Hepatocyte (in vitro differentiated cells): Measurements from ENCODE around the gene ADAMTS19. TPM values are rescaled to one million over a fixed set of nuclear protein-coding genes. Genes with fewer than 3 reads are reported as not detected.
"Not testable (repeated sequence)": the region's sequence is repeated elsewhere in the genome, so short reads cannot be mapped to it uniquely, and the experiment has no call there.

Experiments
- DNase-seq: peaks from one replicate; pipeline ENCODE4 v3.0.0-alpha.2; 2016; ENCODE audit warnings: low spot score
- H2AFZ ChIP-seq: fragments of 200-600 bp; sonication (generic); 2 replicates; pipeline ENCODE4 v1.6.0; 2016; ENCODE audit warnings: antibody characterized with exemption, mild to moderate bottlenecking
- H3K27ac ChIP-seq: fragments of 200-600 bp; sonication (generic); 2 replicates; pipeline ENCODE4 v1.5.1; 2016; ENCODE audit warnings: mild to moderate bottlenecking
- H3K27me3 ChIP-seq: fragments of 200-600 bp; sonication (generic); 2 replicates; pipeline ENCODE4 v1.6.1; 2016
- H3K36me3 ChIP-seq: fragments of 200-600 bp; sonication (generic); replicated peaks from 2 replicates; pipeline ENCODE4 v1.5.1; 2016; ENCODE audit warnings: low read depth; ENCODE audit not compliant: insufficient read depth
- H3K4me1 ChIP-seq: fragments of 200-600 bp; sonication (generic); 2 replicates; pipeline ENCODE4 v1.5.1; 2016; ENCODE audit warnings: mild to moderate bottlenecking, moderate library complexity; ENCODE audit not compliant: insufficient read depth
- H3K4me2 ChIP-seq: fragments of 200-600 bp; sonication (generic); 2 replicates; pipeline ENCODE4 v1.6.0; 2016
- H3K4me3 ChIP-seq: fragments of 200-600 bp; sonication (generic); 2 replicates; pipeline ENCODE4 v1.5.1; 2016; ENCODE audit warnings: mild to moderate bottlenecking
- H3K79me2 ChIP-seq: fragments of 200-600 bp; sonication (generic); 2 replicates; pipeline ENCODE4 v1.6.0; 2017; ENCODE audit warnings: mild to moderate bottlenecking
- H3K9me2 ChIP-seq: fragments of 200-600 bp; sonication (generic); replicated peaks from 2 replicates; pipeline ENCODE4 v1.6.0; 2017; ENCODE audit warnings: mild to moderate bottlenecking; ENCODE audit not compliant: insufficient read depth
- H3K9me3 ChIP-seq: fragments of 200-600 bp; sonication (generic); 2 replicates; pipeline ENCODE4 v1.5.1; 2016; ENCODE audit warnings: low read depth, mild to moderate bottlenecking
- H4K20me1 ChIP-seq: fragments of 200-600 bp; sonication (generic); 2 replicates; pipeline ENCODE4 v1.6.0; 2016; ENCODE audit warnings: mild to moderate bottlenecking; ENCODE audit not compliant: insufficient read depth, poor library complexity, severe bottlenecking
- CTCF ChIP-seq: fragments of 200-600 bp; sonication (generic); IDR thresholded peaks from 2 replicates; pipeline ENCODE4 v1.5.1; 2016; ENCODE audit warnings: antibody characterized with exemption, mild to moderate bottlenecking; ENCODE audit not compliant: poor library complexity
- EZH2 ChIP-seq: fragments of 200-600 bp; sonication (generic); IDR thresholded peaks from 2 replicates; pipeline ENCODE4 v1.6.1; 2016; ENCODE audit warnings: antibody characterized with exemption, mild to moderate bottlenecking, borderline replicate concordance
- EZH2phosphoT487 ChIP-seq: fragments of 200-600 bp; sonication (generic); IDR thresholded peaks from one replicate; pipeline ENCODE4 v1.6.1; 2018; ENCODE audit warnings: antibody characterized with exemption, mild to moderate bottlenecking, low read depth, moderate library complexity; ENCODE audit not compliant: unreplicated experiment, severe bottlenecking
- WGBS: methylation state at CpG from one replicate; pipeline ENCODE4 v1.1.6; 2016; ENCODE audit warnings: low lambda C conversion rate; ENCODE audit errors: missing lambda C conversion rate; 5-methylcytosine and 5-hydroxymethylcytosine counted together
- polyA plus RNA-seq: library from polyadenylated mRNA; unstranded; fragments of >200 nt; fragmentation: Nextera tagmentation; extraction: Ambion mirVana; gene quantifications from 2 replicates; pipeline ENCODE4 v1.2.1, GENCODE V29; 2016
- total RNA-seq: library from RNA; depleted of rRNA; stranded (reverse); fragments of >200 nt; gene quantifications from 2 replicates; pipeline ENCODE4 v1.2.3, GENCODE V29; 2014

The ADAMTS19 gene
- total and polyA plus RNA-seq, 2 experiments from 2014 or later: 1.8 to 5.0 TPM

GRCh38 chr5:129622531-129622930 lies 162.4 kb downstream of the ADAMTS19 start:
- no peaks in the 10 kb centered on the region for H3K9me3 ChIP-seq
- no peaks in the 10 kb centered on the region for H3K79me2 ChIP-seq
- H2AFZ ChIP-seq: no peak overlapping the region
- no peaks in the 10 kb centered on the region for H4K20me1 ChIP-seq
- no peak for DNase-seq
- no peak overlapping the region for H3K27ac ChIP-seq
- no peaks in the 10 kb centered on the region for H3K36me3 ChIP-seq
- TF ChIP-seq EZH2phosphoT487 (no peak), EZH2 (no peak), CTCF (no peak)
- H3K9me2 ChIP-seq: no peaks in the 10 kb centered on the region
- H3K27me3 ChIP-seq: no peaks in the 10 kb centered on the region
- H3K4me2 ChIP-seq: no peak overlapping the region
- H3K4me1 ChIP-seq: no peaks in the 10 kb centered on the region
- H3K4me3 ChIP-seq: no peak overlapping the region
- WGBS: 93% methylated on average over 1 of the region's 1 CpG

GRCh38 chr5:129629575-129629974 lies 169.5 kb downstream of the ADAMTS19 start:
- no peaks in the 10 kb centered on the region for H3K4me1 ChIP-seq
- no peaks in the 10 kb centered on the region for H4K20me1 ChIP-seq
- H3K9me3 ChIP-seq: no peaks in the 10 kb centered on the region
- H2AFZ ChIP-seq: no peak overlapping the region
- no peak overlapping the region for H3K4me2 ChIP-seq
- H3K27ac ChIP-seq: no peak overlapping the region
- no peaks in the 10 kb centered on the region for H3K36me3 ChIP-seq
- 87% methylated on average over 1 of the region's 1 CpG for WGBS
- no peaks in the 10 kb centered on the region for H3K79me2 ChIP-seq
- H3K9me2 ChIP-seq: no peaks in the 10 kb centered on the region
- no peak for DNase-seq
- no peak overlapping the region for H3K4me3 ChIP-seq
- no peaks in the 10 kb centered on the region for H3K27me3 ChIP-seq
- no peak for TF ChIP-seq CTCF
- TF ChIP-seq EZH2: no peak
- no peak for TF ChIP-seq EZH2phosphoT487

GRCh38 chr5:129630101-129630500 lies 170.0 kb downstream of the ADAMTS19 start:
- 92% methylated on average over 2 of the region's 2 CpGs for WGBS
- no peaks in the 10 kb centered on the region for H3K36me3 ChIP-seq
- no peaks in the 10 kb centered on the region for H3K9me2 ChIP-seq
- H3K9me3 ChIP-seq: no peaks in the 10 kb centered on the region
- no peak overlapping the region for H3K4me2 ChIP-seq
- no peak overlapping the region for H2AFZ ChIP-seq
- no peaks in the 10 kb centered on the region for H4K20me1 ChIP-seq
- H3K4me3 ChIP-seq: no peak overlapping the region
- DNase-seq: no peak
- no peaks in the 10 kb centered on the region for H3K27me3 ChIP-seq
- H3K4me1 ChIP-seq: no peaks in the 10 kb centered on the region
- no peak for TF ChIP-seq EZH2phosphoT487
- TF ChIP-seq EZH2: no peak
- TF ChIP-seq CTCF: no peak
- H3K79me2 ChIP-seq: no peaks in the 10 kb centered on the region
- no peak overlapping the region for H3K27ac ChIP-seq

- Histone ChIP-seq H2AFZ (no peak overlapping the region), H4K20me1 (no peaks in the 10 kb centered on the region), H3K4me3 (no peak overlapping the region), H3K4me2 (no peak overlapping the region), H3K27ac (no peak overlapping the region), H3K79me2 (no peaks in the 10 kb centered on the region), H3K36me3 (no peaks in the 10 kb centered on the region), H3K27me3 (no peaks in the 10 kb centered on the region), H3K9me3 (no peaks in the 10 kb centered on the region), H3K4me1 (no peaks in the 10 kb centered on the region), H3K9me2 (no peaks in the 10 kb centered on the region)
- DNase-seq: no peak
- no peak for TF ChIP-seq CTCF
- TF ChIP-seq EZH2: no peak
- no peak for TF ChIP-seq EZH2phosphoT487
Measured at GRCh38 chr5:129631961-129632360, 171.9 kb downstream of the ADAMTS19 start.

- not testable (repeated sequence) for H4K20me1 ChIP-seq, H3K4me3 ChIP-seq, H3K79me2 ChIP-seq, H3K4me2 ChIP-seq, H3K9me3 ChIP-seq, H3K4me1 ChIP-seq, H3K27ac ChIP-seq, H3K36me3 ChIP-seq, H2AFZ ChIP-seq, H3K9me2 ChIP-seq, H3K27me3 ChIP-seq, DNase-seq
- 93% methylated on average over 11 of the region's 11 CpGs for WGBS
Measured at GRCh38 chr5:129637501-129637900, 177.4 kb downstream of the ADAMTS19 start.
